Measurements from ENCODE around the gene ADCK2. TPM values are rescaled to one million over a fixed set of nuclear protein-coding genes. Genes with fewer than 3 reads are reported as not detected.

ADCK2 gene
- total RNA-seq, 1 donor from 2014 or later, result 12.4 TPM

DNA sequence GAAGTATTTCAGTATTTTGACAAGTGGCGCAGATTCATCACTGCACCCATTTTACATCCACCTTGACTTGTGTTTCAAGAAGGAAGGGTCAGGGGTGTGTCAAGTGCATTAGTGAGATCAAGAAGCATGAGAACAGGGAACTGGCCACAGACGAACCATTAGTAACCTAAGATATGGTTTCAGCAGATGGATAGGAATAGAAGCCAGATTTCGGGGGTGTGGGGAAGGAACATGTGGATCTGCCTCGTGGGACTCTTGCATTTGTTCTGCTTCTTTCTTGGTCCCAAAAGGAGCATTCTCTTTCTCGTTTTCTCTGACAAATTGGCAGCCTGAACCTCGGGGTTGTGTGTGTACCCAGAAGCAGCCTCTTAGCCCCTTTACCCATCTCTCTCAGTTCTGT is 41.7 kb upstream of the ADCK2 start:
- TF ChIP-seq, protein P1, sequence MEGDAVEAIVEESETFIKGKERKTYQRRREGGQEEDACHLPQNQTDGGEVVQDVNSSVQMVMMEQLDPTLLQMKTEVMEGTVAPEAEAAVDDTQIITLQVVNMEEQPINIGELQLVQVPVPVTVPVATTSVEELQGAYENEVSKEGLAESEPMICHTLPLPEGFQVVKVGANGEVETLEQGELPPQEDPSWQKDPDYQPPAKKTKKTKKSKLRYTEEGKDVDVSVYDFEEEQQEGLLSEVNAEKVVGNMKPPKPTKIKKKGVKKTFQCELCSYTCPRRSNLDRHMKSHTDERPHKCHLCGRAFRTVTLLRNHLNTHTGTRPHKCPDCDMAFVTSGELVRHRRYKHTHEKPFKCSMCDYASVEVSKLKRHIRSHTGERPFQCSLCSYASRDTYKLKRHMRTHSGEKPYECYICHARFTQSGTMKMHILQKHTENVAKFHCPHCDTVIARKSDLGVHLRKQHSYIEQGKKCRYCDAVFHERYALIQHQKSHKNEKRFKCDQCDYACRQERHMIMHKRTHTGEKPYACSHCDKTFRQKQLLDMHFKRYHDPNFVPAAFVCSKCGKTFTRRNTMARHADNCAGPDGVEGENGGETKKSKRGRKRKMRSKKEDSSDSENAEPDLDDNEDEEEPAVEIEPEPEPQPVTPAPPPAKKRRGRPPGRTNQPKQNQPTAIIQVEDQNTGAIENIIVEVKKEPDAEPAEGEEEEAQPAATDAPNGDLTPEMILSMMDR (IDR thresholded peaks at IDR 0.05; ENCODE audit: insufficient read depth, low read depth, low read length), result no peak
- no peak for TF ChIP-seq EZH2 (IDR thresholded peaks at IDR 0.05; ENCODE audit: insufficient read depth, low read length)
- no peaks in the 10 kb centered on the region for H3K36me3 ChIP-seq (ENCODE audit: insufficient read depth, low read length)
- Mint-ChIP-seq H3K9me3 (ENCODE audit: unreplicated experiment) (peaks cover 3% of the 10 kb centered on the region), H3K27ac (ENCODE audit: unreplicated experiment) (no peak overlapping the region), H3K36me3 (ENCODE audit: low read depth, unreplicated experiment) (peaks cover 10% of the 10 kb centered on the region), H3K27me3 (ENCODE audit: low read depth, unreplicated experiment) (no peaks in the 10 kb centered on the region), H3K4me3 (ENCODE audit: unreplicated experiment) (no peak overlapping the region), H3K4me1 (ENCODE audit: low read depth, unreplicated experiment) (peaks cover 16% of the 10 kb centered on the region)
- H3K4me2 ChIP-seq (ENCODE audit: low read length), result no peak overlapping the region
- no peaks in the 10 kb centered on the region for H3K27me3 ChIP-seq (ENCODE audit: insufficient read depth, low read length)
- no peak for FAIRE-seq
- H3K4me1 ChIP-seq (ENCODE audit: insufficient read depth, low read length), result peaks cover 18% of the 10 kb centered on the region
- H4K20me1 ChIP-seq (ENCODE audit: insufficient read depth, low read length), result no peaks in the 10 kb centered on the region
- H3K9ac ChIP-seq (ENCODE audit: low read length), result no peak overlapping the region
- H3K79me2 ChIP-seq (ENCODE audit: insufficient read depth, low read length), result peaks cover 37% of the 10 kb centered on the region
- no peak for DNase-seq (ENCODE audit: low read depth)
- H3K4me3 ChIP-seq (ENCODE audit: insufficient read depth, low read depth, low read length), result no peak overlapping the region
- no peak overlapping the region for H3K27ac ChIP-seq (ENCODE audit: low read depth, low read length)
- no peak overlapping the region for H2AFZ ChIP-seq (ENCODE audit: low read depth, low read length)
- no peaks in the 10 kb centered on the region for H3K9me3 ChIP-seq (ENCODE audit: insufficient read depth, low read depth, low read length)

DNA sequence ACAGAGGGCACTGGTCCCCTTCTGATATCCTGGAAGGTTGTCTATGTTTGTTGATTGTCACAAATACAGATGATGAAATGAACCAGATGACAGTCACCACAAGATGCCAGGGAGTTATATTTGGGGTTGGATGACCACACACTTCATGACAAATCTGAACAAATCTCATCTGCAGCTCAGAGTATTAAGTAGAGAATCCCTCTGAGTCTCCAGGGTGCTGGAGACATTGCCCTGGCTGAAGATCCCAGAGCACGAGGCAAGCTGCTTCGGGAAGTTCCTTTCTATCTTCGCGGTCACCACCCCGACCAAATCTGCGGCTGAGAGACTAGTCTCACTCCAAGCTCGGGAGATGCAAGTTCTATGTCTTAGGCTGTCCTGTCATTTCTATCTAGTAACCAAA is 41.1 kb upstream of the ADCK2 start:
- Histone ChIP-seq H3K9ac (ENCODE audit: low read length) (no peak overlapping the region), H3K27ac (ENCODE audit: low read depth, low read length) (no peak overlapping the region), H3K9me3 (ENCODE audit: insufficient read depth, low read depth, low read length) (no peaks in the 10 kb centered on the region), H4K20me1 (ENCODE audit: insufficient read depth, low read length) (no peaks in the 10 kb centered on the region), H2AFZ (ENCODE audit: low read depth, low read length) (no peak overlapping the region), H3K79me2 (ENCODE audit: insufficient read depth, low read length) (peaks cover 41% of the 10 kb centered on the region), H3K4me3 (ENCODE audit: insufficient read depth, low read depth, low read length) (no peak overlapping the region), H3K27me3 (ENCODE audit: insufficient read depth, low read length) (no peaks in the 10 kb centered on the region), H3K4me1 (ENCODE audit: insufficient read depth, low read length) (peaks cover 12% of the 10 kb centered on the region), H3K36me3 (ENCODE audit: insufficient read depth, low read length) (no peaks in the 10 kb centered on the region), H3K4me2 (ENCODE audit: low read length) (no peak overlapping the region)
- TF ChIP-seq, protein P1 (IDR thresholded peaks at IDR 0.05; ENCODE audit: insufficient read depth, low read depth, low read length), result no peak
- no peak for TF ChIP-seq EZH2 (IDR thresholded peaks at IDR 0.05; ENCODE audit: insufficient read depth, low read length)
- DNase-seq (ENCODE audit: low read depth) (no peak), FAIRE-seq (no peak)
- H3K27me3 Mint-ChIP-seq (ENCODE audit: low read depth, unreplicated experiment), result no peaks in the 10 kb centered on the region
- no peak overlapping the region for H3K4me3 Mint-ChIP-seq (ENCODE audit: unreplicated experiment)
- H3K27ac Mint-ChIP-seq (ENCODE audit: unreplicated experiment), result no peak overlapping the region
- H3K9me3 Mint-ChIP-seq (ENCODE audit: unreplicated experiment), result peaks cover 3% of the 10 kb centered on the region
- H3K4me1 Mint-ChIP-seq (ENCODE audit: low read depth, unreplicated experiment), result peaks cover 13% of the 10 kb centered on the region
- peaks cover 12% of the 10 kb centered on the region for H3K36me3 Mint-ChIP-seq (ENCODE audit: low read depth, unreplicated experiment)

DNA sequence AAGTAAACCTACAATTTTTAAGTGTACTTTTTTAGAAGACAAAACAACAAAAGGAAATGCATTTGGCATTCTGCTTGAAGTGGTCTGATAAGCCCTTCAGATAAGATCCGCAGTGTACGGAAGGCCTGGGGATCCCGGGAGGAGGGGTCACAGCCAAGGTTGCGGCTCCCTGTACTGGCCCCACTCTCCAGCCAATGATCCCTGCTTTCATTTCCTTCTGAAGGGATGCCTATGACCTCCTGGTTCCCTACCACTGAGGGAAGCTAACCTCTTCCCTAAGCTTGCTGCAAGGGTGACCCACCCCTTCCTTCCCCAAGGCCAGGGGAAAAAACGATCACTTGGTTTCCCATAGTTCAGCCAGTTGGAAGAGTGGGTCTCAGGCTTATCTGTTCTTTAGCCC is 37.4 kb upstream of the ADCK2 start:
- H3K36me3 ChIP-seq (ENCODE audit: insufficient read depth, low read length), result peaks cover 4% of the 10 kb centered on the region
- H3K9ac ChIP-seq (ENCODE audit: low read length), result no peak overlapping the region
- no peak for TF ChIP-seq EZH2 (IDR thresholded peaks at IDR 0.05; ENCODE audit: insufficient read depth, low read length)
- TF ChIP-seq, protein P1 (IDR thresholded peaks at IDR 0.05; ENCODE audit: insufficient read depth, low read depth, low read length), result no peak
- peaks cover 57% of the 10 kb centered on the region for H3K79me2 ChIP-seq (ENCODE audit: insufficient read depth, low read length)
- H3K4me2 ChIP-seq (ENCODE audit: low read length), result no peak overlapping the region
- H3K27me3 Mint-ChIP-seq (ENCODE audit: low read depth, unreplicated experiment), result no peaks in the 10 kb centered on the region
- H3K27ac Mint-ChIP-seq (ENCODE audit: unreplicated experiment), result no peak overlapping the region
- no peak overlapping the region for H3K4me3 ChIP-seq (ENCODE audit: insufficient read depth, low read depth, low read length)
- H3K4me1 ChIP-seq (ENCODE audit: insufficient read depth, low read length), result peaks cover 22% of the 10 kb centered on the region
- peaks cover 3% of the 10 kb centered on the region for H3K9me3 Mint-ChIP-seq (ENCODE audit: unreplicated experiment)
- no peak overlapping the region for H2AFZ ChIP-seq (ENCODE audit: low read depth, low read length)
- FAIRE-seq, result no peak
- H3K36me3 Mint-ChIP-seq (ENCODE audit: low read depth, unreplicated experiment), result peaks cover 12% of the 10 kb centered on the region
- H3K9me3 ChIP-seq (ENCODE audit: insufficient read depth, low read depth, low read length), result no peaks in the 10 kb centered on the region
- H4K20me1 ChIP-seq (ENCODE audit: insufficient read depth, low read length), result peaks cover 13% of the 10 kb centered on the region
- peaks cover 27% of the 10 kb centered on the region for H3K4me1 Mint-ChIP-seq (ENCODE audit: low read depth, unreplicated experiment)
- H3K27ac ChIP-seq (ENCODE audit: low read depth, low read length), result no peak overlapping the region
- H3K4me3 Mint-ChIP-seq (ENCODE audit: unreplicated experiment), result no peak overlapping the region
- no peak for DNase-seq (ENCODE audit: low read depth)
- H3K27me3 ChIP-seq (ENCODE audit: insufficient read depth, low read length), result no peaks in the 10 kb centered on the region
